ENCODE data around the gene MSL2.

GRCh38 chr3:136166507-136166906, 29.6 kb downstream of the MSL2 start:
- no peak for TF ChIP-seq CTCF (IDR thresholded peaks at IDR 0.05; ENCODE audit: low read length)
- TF ChIP-seq EZH2 (IDR thresholded peaks at IDR 0.05; ENCODE audit: borderline replicate concordance, low read length): no peak

Data from OCI-LY1 (cell line).